Testis (tissue), 2 donors: ENCODE measurements around the gene IKZF3.

Experiments
- CTCF ChIP-seq, 3 experiments: fragments of 450-650 bp in 2 of 3; fragments of 200-600 bp in 1 of 3; sonication (generic) in 1 of 3; IDR thresholded peaks; one replicate each; pipeline ENCODE4 v1.5.1; 2016 to 2019; ENCODE audit warnings: antibody characterized with exemption in 3 of 3, mild to moderate bottlenecking in 2 of 3, moderate library complexity in 1 of 3
- POLR2A ChIP-seq: fragments of 450-650 bp; IDR thresholded peaks from one replicate; pipeline ENCODE4 v1.6.1; 2017; ENCODE audit warnings: antibody characterized with exemption, mild to moderate bottlenecking, moderate library complexity

- no peak for TF ChIP-seq CTCF (IDR thresholded peaks at IDR 0.05)
- no peak for TF ChIP-seq POLR2A
Measured at GRCh38 chr17:39772987-39773934, 90.9 kb downstream of the IKZF3 start.
